Endothelial cell of umbilical vein (primary cell): Measurements from ENCODE around the gene TEN1.

Experiments used
- CTCF ChIP-seq, 2 donors: IDR thresholded peaks; 1 replicate in 1 of 2; 2 replicates in 1 of 2; pipeline ENCODE4 v1.5.1; 2011; ENCODE audit warnings: low read length in 2 of 2, mild to moderate bottlenecking in 2 of 2, moderate library complexity in 2 of 2, control low read depth in 1 of 2, inconsistent platforms in 1 of 2, low read depth in 1 of 2; ENCODE audit not compliant: insufficient read depth in 1 of 2; ENCODE audit errors: extremely low read depth in 1 of 2
- POLR2A ChIP-seq: IDR thresholded peaks from 2 replicates; pipeline ENCODE4 v1.6.1; 2012; ENCODE audit warnings: low read depth, mild to moderate bottlenecking, control low read depth, low read length
- POLR2AphosphoS5 ChIP-seq: IDR thresholded peaks from 2 replicates; pipeline ENCODE4 v1.6.1; 2012; ENCODE audit warnings: low read depth, mild to moderate bottlenecking, control low read depth, low read length, moderate library complexity; ENCODE audit not compliant: insufficient read depth

- TF ChIP-seq POLR2AphosphoS5 (no peak), CTCF (IDR thresholded peaks at IDR 0.05; ENCODE audit: extremely low read depth in 1 of 2, insufficient read depth in 1 of 2, low read depth in 1 of 2, low read length in 2 of 2) (no peak), POLR2A (no peak)
These were observed 2.1 kb downstream of the TEN1 start for GRCh38 chr17:75981019-75981615.
